RWPE2 (cell line): ENCODE measurements around the gene BMPR2.

Source experiments
- ATAC-seq: fragments of 200-7000 bp; cut with Tn5 transposase; 3 replicates; pipeline ENCODE4 v1.9.1; 2021; ENCODE audit warnings: low read depth
- DNase-seq: peaks from one replicate; pipeline ENCODE4 v3.0.0-alpha.2; 2020; ENCODE audit warnings: low spot score
- H3K27ac ChIP-seq: fragments of 450-650 bp; 2 replicates; pipeline ENCODE4 v1.5.1; 2017; ENCODE audit warnings: mild to moderate bottlenecking; ENCODE audit not compliant: poor library complexity, severe bottlenecking
- H3K27me3 ChIP-seq: fragments of 250-450 bp; sonication (Bioruptor Pico); 2 replicates; pipeline ENCODE4 v1.5.1; 2021; ENCODE audit warnings: mild to moderate bottlenecking, moderate library complexity; ENCODE audit not compliant: insufficient read depth, poor library complexity, severe bottlenecking
- H3K36me3 ChIP-seq: fragments of 250-450 bp; sonication (Bioruptor Pico); 2 replicates; pipeline ENCODE4 v1.5.1; 2020; ENCODE audit warnings: low read depth, mild to moderate bottlenecking, moderate library complexity
- H3K4me1 ChIP-seq: fragments of 250-450 bp; sonication (Bioruptor Pico); 2 replicates; pipeline ENCODE4 v1.5.1; 2021; ENCODE audit warnings: mild to moderate bottlenecking, moderate library complexity; ENCODE audit not compliant: insufficient read depth, poor library complexity, severe bottlenecking
- H3K4me3 ChIP-seq: fragments of 250-450 bp; sonication (Bioruptor Pico); 2 replicates; pipeline ENCODE4 v1.5.1; 2021; ENCODE audit warnings: mild to moderate bottlenecking, moderate library complexity; ENCODE audit not compliant: severe bottlenecking
- H3K9me3 ChIP-seq: fragments of 250-450 bp; sonication (Bioruptor Pico); 2 replicates; pipeline ENCODE4 v1.5.1; 2021; ENCODE audit warnings: mild to moderate bottlenecking, moderate library complexity; ENCODE audit not compliant: severe bottlenecking
- CTCF ChIP-seq: fragments of 450-650 bp; IDR thresholded peaks from one replicate; pipeline ENCODE4 v1.5.1; 2017; ENCODE audit warnings: mild to moderate bottlenecking, moderate library complexity; ENCODE audit not compliant: poor library complexity, severe bottlenecking

The BMPR2 gene

DNA sequence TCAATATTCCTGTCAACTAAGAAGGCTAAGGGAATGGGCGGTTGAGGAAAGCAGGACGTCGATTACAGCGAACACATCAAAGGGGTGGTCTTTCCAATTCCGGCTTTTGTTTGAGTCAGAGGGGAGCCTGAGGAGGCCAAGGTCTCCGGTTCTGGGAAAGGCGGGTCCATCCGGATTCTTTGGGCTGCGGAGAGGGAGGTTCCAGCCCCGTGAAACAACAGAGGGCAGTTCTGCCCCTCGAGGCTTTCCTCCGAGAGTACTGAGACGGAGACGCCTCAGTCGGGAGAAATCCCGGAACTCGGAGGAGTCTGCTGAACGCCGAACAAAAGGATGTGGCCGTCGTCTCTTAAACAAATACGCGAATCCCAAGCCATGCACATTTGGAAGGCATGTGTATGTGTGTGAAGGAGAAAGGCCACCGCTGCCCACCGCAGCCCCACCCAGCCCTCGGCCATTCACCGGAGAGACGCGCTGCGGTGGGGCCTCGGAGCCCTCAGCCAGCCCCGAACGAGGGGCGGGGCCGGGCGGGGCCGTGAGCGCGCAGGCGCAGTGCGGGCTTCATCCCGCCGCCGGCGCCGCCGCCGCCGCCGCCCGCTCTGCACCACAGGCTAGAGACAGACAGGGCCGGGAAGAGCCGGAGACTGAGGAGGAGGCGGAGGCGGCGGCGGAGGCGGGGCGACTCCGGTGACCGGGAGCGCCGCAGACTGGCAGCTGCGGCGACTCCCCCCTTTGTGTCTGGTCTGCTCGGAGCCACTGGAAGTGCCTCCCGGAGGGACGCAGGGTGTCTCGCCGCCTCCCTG, at the start of gene BMPR2:
TSS of gene BMPR2 (plus strand) at position 719 of the 800 bp plus-strand sequence. CDS start 1,148 bp downstream, outside the sequence.
- Histone ChIP-seq H3K27ac (peak within 1 kb of the TSS; percentile 88), H3K27me3 (no peaks in the 10 kb centered on the region), H3K36me3 (no peaks in the 10 kb centered on the region), H3K9me3 (no peaks in the 10 kb centered on the region), H3K4me1 (no peaks in the 10 kb centered on the region), H3K4me3 (peak within 1 kb of the TSS; percentile 73)
- DNase-seq (peak; percentile 89), ATAC-seq (peak; percentile 76)
- TF ChIP-seq CTCF, result no peak

DNA sequence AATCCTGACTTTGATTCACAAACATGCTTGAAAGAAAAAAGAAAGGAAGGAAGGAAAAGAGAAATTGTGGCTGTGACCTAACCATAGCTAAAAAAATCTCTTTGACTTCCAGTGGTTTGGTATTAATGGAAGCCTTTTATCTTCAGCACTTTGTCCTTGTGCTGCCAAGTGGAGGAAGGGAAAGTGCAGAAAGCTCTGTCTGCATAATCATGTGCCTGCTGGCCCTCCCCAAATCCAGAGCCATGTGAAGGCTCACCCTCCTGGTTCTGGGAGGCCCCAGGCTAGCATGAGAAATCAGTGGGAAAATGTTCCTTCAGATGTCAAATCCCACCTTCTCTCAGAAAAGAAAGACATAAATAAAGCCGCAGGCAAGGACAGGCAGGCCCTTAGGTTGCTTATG, 48.3 kb upstream of the BMPR2 start:
- no peak overlapping the region for H3K27ac ChIP-seq
- DNase-seq (no peak), ATAC-seq (no peak)
- no peaks in the 10 kb centered on the region for H3K4me1 ChIP-seq
- no peaks in the 10 kb centered on the region for H3K27me3 ChIP-seq
- no peak for TF ChIP-seq CTCF
- H3K4me3 ChIP-seq, result no peak overlapping the region
- H3K9me3 ChIP-seq, result no peaks in the 10 kb centered on the region
- H3K36me3 ChIP-seq, result no peaks in the 10 kb centered on the region; the same call in 1 of the 2 replicates

GRCh38 chr2:202335791-202336467, 40.2 kb upstream of the BMPR2 start:
- H3K9me3 ChIP-seq, result no peaks in the 10 kb centered on the region
- no peaks in the 10 kb centered on the region for H3K36me3 ChIP-seq
- ATAC-seq (no peak), DNase-seq (no peak)
- H3K27ac ChIP-seq, result no peak overlapping the region
- no peak for TF ChIP-seq CTCF
- H3K4me1 ChIP-seq, result peaks cover 10% of the 10 kb centered on the region
- H3K27me3 ChIP-seq, result no peaks in the 10 kb centered on the region
- no peak overlapping the region for H3K4me3 ChIP-seq

DNA sequence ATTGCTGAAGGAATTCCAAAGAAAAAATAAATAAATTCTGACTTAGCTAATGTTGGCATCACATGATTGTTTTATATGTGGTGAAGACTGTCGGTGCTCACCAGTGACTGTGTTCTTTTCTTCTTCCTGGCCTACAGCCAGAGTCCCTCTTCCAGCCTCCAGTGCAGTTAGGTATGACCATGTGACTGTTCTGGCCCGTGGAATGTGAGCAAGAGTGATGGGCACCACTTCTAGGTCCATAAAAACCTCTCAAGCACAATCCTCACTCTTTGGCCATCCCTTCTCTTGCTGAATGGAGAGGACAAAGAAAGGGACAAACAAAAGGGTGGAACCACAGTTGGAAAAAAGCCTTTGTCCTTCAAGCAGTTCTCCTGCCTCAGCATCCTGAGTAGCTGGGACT, 39.0 kb upstream of the BMPR2 start:
- Histone ChIP-seq H3K27ac (no peak overlapping the region), H3K27me3 (no peaks in the 10 kb centered on the region)
- no peak for ATAC-seq

More for the DNA sequence above, 39.0 kb upstream of the BMPR2 start:
- H3K9me3 ChIP-seq, result no peaks in the 10 kb centered on the region
- no peaks in the 10 kb centered on the region for H3K36me3 ChIP-seq
- H3K4me3 ChIP-seq, result no peak overlapping the region
- TF ChIP-seq CTCF, result no peak
- peaks cover 10% of the 10 kb centered on the region for H3K4me1 ChIP-seq
- DNase-seq, result no peak
